K562 (cell line): Measurements from ENCODE around the gene DUSP16. TPM values are rescaled to one million over a fixed set of nuclear protein-coding genes. Genes with fewer than 3 reads are reported as not detected.

Experiments used
- ATAC-seq: fragments of 200-7000 bp; cut with Tn5 transposase; 3 replicates; pipeline ENCODE4 v1.9.1; 2020; ENCODE audit warnings: moderate library complexity
- BruUV-seq: library from RNA; stranded (reverse); fragments of 400-500 nt; replicated peaks from 2 replicates; lab custom pipeline; 2021; lab: Mats Ljungman, UMichigan
- CTCF ChIA-PET: fragments of 300-600 bp; formaldehyde crosslinking; extraction: SDS; loops from one replicate; lab custom pipeline; 2021; ENCODE audit warnings: low intra/inter-chr PET ratio; lab: Yijun Ruan, JAX
- POLR2A ChIA-PET: fragments of 300-600, 350-650 bp; sonication (Branson Sonifier 250); formaldehyde crosslinking; extraction: SDS; loops from one replicate; lab custom pipeline; 2021; ENCODE audit warnings: antibody characterized with exemption, inconsistent platforms; lab: Yijun Ruan, JAX
- DNase-seq, 4 experiments: peaks; one replicate each; pipeline versions ENCODE4 v3.0.0 to v3.0.0-alpha.2; 2011 to 2018; ENCODE audit warnings: low spot score in 3 of 4, mixed read lengths in 3 of 4; ENCODE audit errors: extremely low read depth in 1 of 4
- FAIRE-seq: peaks from 2 replicates; lab custom pipeline; 2011; peaks lifted over from hg19 to GRCh38; lab: Jason Lieb, UNC
- H2AFZ ChIP-seq: 2 replicates; pipeline ENCODE4 v1.6.0; 2011; ENCODE audit warnings: low read depth, low read length, control low read depth, inconsistent platforms
- H3K27ac ChIP-seq: fragments of 200-600 bp; 3 replicates; pipeline ENCODE4 v1.8.0; 2011; ENCODE audit warnings: low read depth, mild to moderate bottlenecking, control low read depth, inconsistent platforms, low read length, moderate library complexity, mixed read lengths; ENCODE audit errors: extremely low read depth
- H3K27me3 ChIP-seq, 2 experiments: fragments of 300-600 bp in 1 of 2; 2 replicates in 1 of 2; 3 replicates in 1 of 2; pipeline versions ENCODE4 v1.6.0 to v1.8.0; 2011; ENCODE audit warnings: inconsistent platforms in 2 of 2, low read length in 2 of 2, mild to moderate bottlenecking in 1 of 2, mixed read lengths in 1 of 2, moderate library complexity in 1 of 2; ENCODE audit not compliant: control insufficient read depth in 2 of 2, insufficient read depth in 2 of 2
- H3K36me3 ChIP-seq: fragments of 300-600 bp; 3 replicates; pipeline ENCODE4 v1.8.0; 2011; ENCODE audit warnings: mild to moderate bottlenecking, low read length, inconsistent platforms; ENCODE audit not compliant: control insufficient read depth, insufficient read depth
- H3K4me1 ChIP-seq, 2 experiments: fragments of 200-600 bp in 1 of 2; replicated peaks in 1 of 2; 2 replicates in 1 of 2; 3 replicates in 1 of 2; pipeline versions ENCODE4 v1.5.1 to v1.8.0; 2011; ENCODE audit warnings: inconsistent platforms in 2 of 2, low read length in 2 of 2, mild to moderate bottlenecking in 1 of 2, mixed read lengths in 1 of 2, moderate library complexity in 1 of 2; ENCODE audit not compliant: control insufficient read depth in 2 of 2, insufficient read depth in 2 of 2
- H3K4me2 ChIP-seq: 2 replicates; pipeline ENCODE4 v1.6.1; 2011; ENCODE audit warnings: low read length, control low read depth, inconsistent platforms, mixed read lengths; ENCODE audit not compliant: insufficient read depth
- H3K4me3 ChIP-seq: fragments of 200-600 bp; sonication (generic), shearing (Covaris generic); 2 replicates; pipeline ENCODE4 v1.5.1; 2016; ENCODE audit warnings: control low read depth, inconsistent platforms
- H3K79me2 ChIP-seq: fragments of 200-600 bp; 3 replicates; pipeline ENCODE4 v1.8.0; 2011; ENCODE audit warnings: low read length, inconsistent platforms; ENCODE audit not compliant: control insufficient read depth, insufficient read depth
- H3K9ac ChIP-seq, 2 experiments: 2 replicates each; pipeline versions ENCODE4 v1.6.0 to v1.6.1; 2011; ENCODE audit warnings: low read depth in 2 of 2, low read length in 2 of 2, control low read depth in 1 of 2, inconsistent platforms in 1 of 2, mild to moderate bottlenecking in 1 of 2, mixed read lengths in 1 of 2; ENCODE audit not compliant: insufficient read depth in 1 of 2
- H3K9me1 ChIP-seq: one replicate; pipeline ENCODE4 v1.6.0; 2011; ENCODE audit warnings: inconsistent platforms, mild to moderate bottlenecking, low read length, moderate library complexity; ENCODE audit not compliant: control insufficient read depth, insufficient read depth
- H3K9me3 ChIP-seq: replicated peaks from 2 replicates; pipeline ENCODE4 v1.5.1; 2011; ENCODE audit warnings: low read depth, low read length, inconsistent platforms; ENCODE audit not compliant: control insufficient read depth, insufficient read depth
- H4K20me1 ChIP-seq: replicated peaks from 2 replicates; pipeline ENCODE4 v1.6.1; 2011; ENCODE audit warnings: low read length, inconsistent platforms, mixed read lengths; ENCODE audit not compliant: control insufficient read depth, insufficient read depth
- CBX5 ChIP-seq: IDR thresholded peaks from 2 replicates; pipeline ENCODE4 v1.6.1; 2014; ENCODE audit warnings: low read depth, borderline replicate concordance
- PHTF2 ChIP-seq: fragments of 250-450 bp; sonication (Bioruptor Pico); IDR thresholded peaks from 2 replicates; pipeline ENCODE4 v1.5.0; 2021; ENCODE audit warnings: mild to moderate bottlenecking
- TRIM24 ChIP-seq, 2 experiments: fragments of 450-650 bp; IDR thresholded peaks; 2 replicates each; pipeline ENCODE4 v1.6.1; 2016
- ZBTB1 ChIP-seq: sonication (generic); formaldehyde crosslinking; IDR thresholded peaks from 2 replicates; pipeline ENCODE4 v1.8.1; 2023; ENCODE audit warnings: missing genetic modification reagents, low read depth, mild to moderate bottlenecking, borderline replicate concordance
- WGBS: fragments of 100-300 bp; shearing (Covaris generic); methylation state at CpG from one replicate; pipeline ENCODE4 v1.1.6; 2016; ENCODE audit warnings: low coverage, mixed read lengths; ENCODE audit not compliant: insufficient coverage; ENCODE audit errors: missing lambda C conversion rate; 5-methylcytosine and 5-hydroxymethylcytosine counted together
- in situ Hi-C: fragments of 300-500 bp; cut with MboI; formaldehyde crosslinking; loops from 4 replicates; pipeline ENCODE4 v1.15.0; 2018; ENCODE audit warnings: inconsistent platforms, mixed read lengths
- intact Hi-C: fragments of 100-400 bp; cut with micrococcal nuclease; formaldehyde crosslinking; loops from 2 replicates; pipeline ENCODE4 v1.14.2; 2022
- polyA plus RNA-seq, 8 experiments: library from polyadenylated mRNA; depleted of rRNA in 4 of 8; stranded (reverse) in 5 of 8; unstranded in 3 of 8; fragments of >200 nt; fragmentation: Nextera tagmentation in 2 of 8; fragmentation: Illumina TruSeq in 1 of 8; extraction: Ambion mirVana in 2 of 8; extraction: Trizol in 1 of 8; gene quantifications; 2 replicates each; pipeline versions ENCODE4 v1.2.1 to v1.2.3, GENCODE V29; 2011 to 2014; ENCODE audit warnings: inconsistent platforms in 1 of 8, missing spikeins in 1 of 8
- total RNA-seq, 7 experiments: library from RNA; depleted of rRNA in 6 of 7; stranded (reverse); fragments of >200 nt in 6 of 7; fragmentation: Illumina TruSeq in 2 of 7; extraction: Trizol in 2 of 7; gene quantifications; 2 replicates each; pipeline versions ENCODE4 v1.2.1 to v1.2.3, GENCODE V29; 2011 to 2021; ENCODE audit warnings: low replicate concordance in 1 of 7
- TF ChIP-seq, protein P1 (sequence below): fragments of 450-650 bp; formaldehyde crosslinking; IDR thresholded peaks from 2 replicates; pipeline ENCODE4 v1.4.0; 2020; ENCODE audit warnings: mild to moderate bottlenecking, mixed read lengths
- TF ChIP-seq, protein P2 (sequence below): fragments of 250-450 bp; sonication (Bioruptor Pico); IDR thresholded peaks from 2 replicates; pipeline ENCODE4 v1.4.0; 2020

The DUSP16 gene
- total and polyA plus RNA-seq, 9 of the 15 experiments (the other 6 are each of a cell fraction or from before 2014, with no cell fraction given): 0.70 to 12.3 (median 5.7) TPM

DNA sequence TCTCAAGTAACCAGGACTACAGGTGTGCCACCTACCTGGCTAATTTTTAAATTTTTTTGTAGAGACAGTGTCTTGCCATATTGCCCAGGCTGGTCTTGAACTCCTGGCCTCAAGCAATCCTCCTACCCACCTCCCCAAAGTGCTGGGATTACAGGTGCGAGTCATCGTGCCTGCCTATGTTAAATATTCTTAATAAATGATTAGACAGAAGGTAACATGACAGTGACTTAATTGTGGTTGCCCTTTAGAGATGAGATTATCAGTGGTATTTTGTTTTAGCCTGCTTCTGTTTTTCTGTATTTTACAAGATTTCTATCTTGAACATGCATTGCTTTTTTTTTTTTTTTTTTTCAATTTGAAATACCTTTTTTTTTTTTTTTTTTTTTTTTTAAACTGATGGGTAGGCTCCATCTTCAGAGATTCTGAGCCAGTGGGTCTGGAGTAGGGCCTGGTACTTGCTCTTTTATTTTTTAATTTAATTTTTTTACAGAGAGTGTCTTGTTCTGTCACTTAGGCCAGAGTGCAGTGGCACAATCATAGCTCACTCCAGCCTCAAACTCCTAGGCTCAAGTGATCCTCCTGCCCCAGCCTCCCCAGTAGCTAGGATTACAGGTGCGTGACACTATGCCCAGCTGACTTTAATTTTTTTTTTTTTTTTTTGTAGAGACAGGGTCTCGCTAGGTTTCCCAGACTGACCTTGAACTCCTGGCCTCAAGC lies 117.3 kb downstream of the DUSP16 start:
- no peaks in the 10 kb centered on the region for H3K9me3 ChIP-seq
- H3K4me3 ChIP-seq: no peak overlapping the region
- no peak overlapping the region for H3K9ac ChIP-seq
- no peaks in the 10 kb centered on the region for H3K9me1 ChIP-seq
- no peak overlapping the region for H3K4me2 ChIP-seq
- no peaks in the 10 kb centered on the region for H3K36me3 ChIP-seq
- H3K4me1 ChIP-seq: peaks cover 0 to 19% of the 10 kb centered on the region in 2 experiments; a peak in 3 of 5 replicates
- intact Hi-C loops (no loop called here), in situ Hi-C loops (no loop called here)
- ChIA-PET CTCF (no interaction called here), POLR2A (interaction anchor here (1.1 kb wide), 1 partner anchor 22 kb away, joined by 3 read pairs; no protein-coding TSS in a partner anchor)
- DNase-seq: no peak
- no peak for ATAC-seq
- FAIRE-seq: no peak
- BruUV-seq: no TSS peak
- no peak overlapping the region for H2AFZ ChIP-seq
- TF ChIP-seq ZBTB1 (CRISPR knock-in tag): no peak
- no peak for TF ChIP-seq PHTF2 (CRISPR knock-in tag)
- TF ChIP-seq CBX5: no peak
- TF ChIP-seq, protein P1, sequence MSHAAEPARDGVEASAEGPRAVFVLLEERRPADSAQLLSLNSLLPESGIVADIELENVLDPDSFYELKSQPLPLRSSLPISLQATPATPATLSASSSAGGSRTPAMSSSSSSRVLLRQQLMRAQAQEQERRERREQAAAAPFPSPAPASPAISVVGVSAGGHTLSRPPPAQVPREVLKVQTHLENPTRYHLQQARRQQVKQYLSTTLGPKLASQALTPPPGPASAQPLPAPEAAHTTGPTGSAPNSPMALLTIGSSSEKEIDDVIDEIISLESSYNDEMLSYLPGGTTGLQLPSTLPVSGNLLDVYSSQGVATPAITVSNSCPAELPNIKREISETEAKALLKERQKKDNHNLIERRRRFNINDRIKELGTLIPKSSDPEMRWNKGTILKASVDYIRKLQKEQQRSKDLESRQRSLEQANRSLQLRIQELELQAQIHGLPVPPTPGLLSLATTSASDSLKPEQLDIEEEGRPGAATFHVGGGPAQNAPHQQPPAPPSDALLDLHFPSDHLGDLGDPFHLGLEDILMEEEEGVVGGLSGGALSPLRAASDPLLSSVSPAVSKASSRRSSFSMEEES: no peak
- TF ChIP-seq TRIM24 (IDR thresholded peaks at IDR 0.05): no peak
- TF ChIP-seq, protein P2, sequence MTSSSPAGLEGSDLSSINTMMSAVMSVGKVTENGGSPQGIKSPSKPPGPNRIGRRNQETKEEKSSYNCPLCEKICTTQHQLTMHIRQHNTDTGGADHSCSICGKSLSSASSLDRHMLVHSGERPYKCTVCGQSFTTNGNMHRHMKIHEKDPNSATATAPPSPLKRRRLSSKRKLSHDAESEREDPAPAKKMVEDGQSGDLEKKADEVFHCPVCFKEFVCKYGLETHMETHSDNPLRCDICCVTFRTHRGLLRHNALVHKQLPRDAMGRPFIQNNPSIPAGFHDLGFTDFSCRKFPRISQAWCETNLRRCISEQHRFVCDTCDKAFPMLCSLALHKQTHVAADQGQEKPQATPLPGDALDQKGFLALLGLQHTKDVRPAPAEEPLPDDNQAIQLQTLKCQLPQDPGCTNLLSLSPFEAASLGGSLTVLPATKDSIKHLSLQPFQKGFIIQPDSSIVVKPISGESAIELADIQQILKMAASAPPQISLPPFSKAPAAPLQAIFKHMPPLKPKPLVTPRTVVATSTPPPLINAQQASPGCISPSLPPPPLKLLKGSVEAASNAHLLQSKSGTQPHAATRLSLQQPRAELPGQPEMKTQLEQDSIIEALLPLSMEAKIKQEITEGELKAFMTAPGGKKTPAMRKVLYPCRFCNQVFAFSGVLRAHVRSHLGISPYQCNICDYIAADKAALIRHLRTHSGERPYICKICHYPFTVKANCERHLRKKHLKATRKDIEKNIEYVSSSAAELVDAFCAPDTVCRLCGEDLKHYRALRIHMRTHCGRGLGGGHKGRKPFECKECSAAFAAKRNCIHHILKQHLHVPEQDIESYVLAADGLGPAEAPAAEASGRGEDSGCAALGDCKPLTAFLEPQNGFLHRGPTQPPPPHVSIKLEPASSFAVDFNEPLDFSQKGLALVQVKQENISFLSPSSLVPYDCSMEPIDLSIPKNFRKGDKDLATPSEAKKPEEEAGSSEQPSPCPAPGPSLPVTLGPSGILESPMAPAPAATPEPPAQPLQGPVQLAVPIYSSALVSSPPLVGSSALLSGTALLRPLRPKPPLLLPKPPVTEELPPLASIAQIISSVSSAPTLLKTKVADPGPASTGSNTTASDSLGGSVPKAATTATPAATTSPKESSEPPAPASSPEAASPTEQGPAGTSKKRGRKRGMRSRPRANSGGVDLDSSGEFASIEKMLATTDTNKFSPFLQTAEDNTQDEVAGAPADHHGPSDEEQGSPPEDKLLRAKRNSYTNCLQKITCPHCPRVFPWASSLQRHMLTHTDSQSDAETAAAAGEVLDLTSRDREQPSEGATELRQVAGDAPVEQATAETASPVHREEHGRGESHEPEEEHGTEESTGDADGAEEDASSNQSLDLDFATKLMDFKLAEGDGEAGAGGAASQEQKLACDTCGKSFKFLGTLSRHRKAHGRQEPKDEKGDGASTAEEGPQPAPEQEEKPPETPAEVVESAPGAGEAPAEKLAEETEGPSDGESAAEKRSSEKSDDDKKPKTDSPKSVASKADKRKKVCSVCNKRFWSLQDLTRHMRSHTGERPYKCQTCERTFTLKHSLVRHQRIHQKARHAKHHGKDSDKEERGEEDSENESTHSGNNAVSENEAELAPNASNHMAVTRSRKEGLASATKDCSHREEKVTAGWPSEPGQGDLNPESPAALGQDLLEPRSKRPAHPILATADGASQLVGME: no peak
- no peaks in the 10 kb centered on the region for H3K27me3 ChIP-seq
- WGBS: 88% methylated on average over 2 of the region's 4 CpGs
- H3K79me2 ChIP-seq: no peaks in the 10 kb centered on the region
- no peak overlapping the region for H3K27ac ChIP-seq
- 0 out of 2 replicates have a peak, but pooled peaks cover 3% of the 10 kb centered on the region for H4K20me1 ChIP-seq
